Panc1 (cell line): ENCODE results near the gene INHBB. TPM values are rescaled to one million over a fixed set of nuclear protein-coding genes. Genes with fewer than 3 reads are reported as not detected.

ENCODE experiments used
- ATAC-seq: fragments of 200-7000 bp; cut with Tn5 transposase; 2 replicates; pipeline ENCODE4 v1.9.1; 2020; ENCODE audit warnings: mild to moderate bottlenecking, moderate library complexity
- BruUV-seq: library from RNA; stranded (reverse); fragments of 400-500 nt; replicated peaks from 2 replicates; lab custom pipeline; 2021; lab: Mats Ljungman, UMichigan
- CTCF ChIA-PET: fragments of 300-600 bp; sonication (Branson Sonifier 250); formaldehyde crosslinking; loops from one replicate; lab custom pipeline; 2022; ENCODE audit warnings: antibody characterized with exemption; lab: Charles Lee
- POLR2A ChIA-PET: fragments of 300-600 bp; sonication (Branson Sonifier 250); formaldehyde crosslinking; loops from one replicate; lab custom pipeline; 2022; ENCODE audit warnings: antibody characterized with exemption; lab: Charles Lee
- DNase-seq: peaks from one replicate; pipeline ENCODE4 v3.0.0-alpha.2; 2010; ENCODE audit warnings: low read depth, low spot score
- H3K27ac ChIP-seq: 2 replicates; pipeline ENCODE4 v1.5.1; 2011; ENCODE audit warnings: mild to moderate bottlenecking, low read length, inconsistent platforms
- H3K27me3 ChIP-seq: fragments of 200-500 bp; sonication (Bioruptor generic); 2 replicates; pipeline ENCODE4 v1.6.0; 2014; ENCODE audit warnings: low read length, inconsistent platforms; ENCODE audit not compliant: control insufficient read depth, insufficient read depth
- H3K36me3 ChIP-seq: fragments of 200-500 bp; sonication (Bioruptor generic); 2 replicates; pipeline ENCODE4 v1.5.1; 2014; ENCODE audit warnings: inconsistent platforms, mild to moderate bottlenecking, low read length, moderate library complexity; ENCODE audit not compliant: control insufficient read depth, insufficient read depth
- H3K4me1 ChIP-seq: 2 replicates; pipeline ENCODE4 v1.5.1; 2011; ENCODE audit warnings: inconsistent platforms, mild to moderate bottlenecking, low read length, moderate library complexity; ENCODE audit not compliant: control insufficient read depth, insufficient read depth
- H3K4me3 ChIP-seq, 2 experiments: 2 replicates each; pipeline ENCODE4 v1.5.1; 2011 to 2012; ENCODE audit warnings: low read depth in 2 of 2, low read length in 2 of 2, mild to moderate bottlenecking in 2 of 2, inconsistent platforms in 1 of 2, moderate library complexity in 1 of 2
- H3K9me3 ChIP-seq: fragments of 200-500 bp; sonication (Bioruptor generic); 2 replicates; pipeline ENCODE4 v1.5.1; 2014; ENCODE audit warnings: low read depth, mild to moderate bottlenecking, inconsistent platforms, low read length, moderate library complexity; ENCODE audit not compliant: control insufficient read depth, insufficient read depth
- POLR2AphosphoS5 ChIP-seq: IDR thresholded peaks from 2 replicates; pipeline ENCODE4 v1.6.1; 2012; ENCODE audit warnings: mild to moderate bottlenecking, low read depth, low read length, moderate library complexity
- SIN3A ChIP-seq: IDR thresholded peaks from 2 replicates; pipeline ENCODE4 v1.6.1; 2012; ENCODE audit warnings: low read depth, mild to moderate bottlenecking, low read length, moderate library complexity, borderline replicate concordance; ENCODE audit not compliant: insufficient read depth
- TCF7L2 ChIP-seq: IDR thresholded peaks from 2 replicates; pipeline ENCODE4 v1.6.1; 2011; ENCODE audit warnings: mild to moderate bottlenecking, low read depth, low read length, inconsistent platforms
- in situ Hi-C: cut with HindIII; loops from 2 replicates; pipeline ENCODE4 v1.10.0; 2016; ENCODE audit warnings: low sequenced_read_pairs, low pct_unique_long_range_greater_than_20kb
- intact Hi-C: fragments of 100-400 bp; cut with micrococcal nuclease; formaldehyde crosslinking; loops from one replicate; pipeline ENCODE4 v1.10.0; 2022; ENCODE audit not compliant: unreplicated experiment
- total RNA-seq: library from RNA; stranded (reverse); gene quantifications from one replicate; pipeline ENCODE4 v1.2.1, GENCODE V29; 2021; ENCODE audit not compliant: unreplicated experiment
- TF ChIP-seq, protein P1 (sequence below), 2 experiments: IDR thresholded peaks; 2 replicates each; pipeline ENCODE4 v1.6.1; 2011 to 2012; ENCODE audit warnings: low read depth in 2 of 2, control low read depth in 1 of 2, low read length in 1 of 2, mild to moderate bottlenecking in 1 of 2, moderate library complexity in 1 of 2; ENCODE audit not compliant: insufficient read depth in 1 of 2
- TF ChIP-seq, protein P2 (sequence below): fragments of 450-650 bp; IDR thresholded peaks from 2 replicates; pipeline ENCODE4 v1.5.1; 2017; ENCODE audit warnings: mild to moderate bottlenecking

The INHBB gene
- total RNA-seq, 1 experiment from 2014 or later = 38.2 TPM

GRCh38 chr2:120384486-120385354 is 38.8 kb downstream of the INHBB start:
- CTCF ChIA-PET = interaction anchor here (0.6 kb wide), 1 partner anchor 35 kb away, joined by 5 read pairs; no protein-coding TSS in a partner anchor
- no TSS peak for BruUV-seq
- TF ChIP-seq, protein P1, sequence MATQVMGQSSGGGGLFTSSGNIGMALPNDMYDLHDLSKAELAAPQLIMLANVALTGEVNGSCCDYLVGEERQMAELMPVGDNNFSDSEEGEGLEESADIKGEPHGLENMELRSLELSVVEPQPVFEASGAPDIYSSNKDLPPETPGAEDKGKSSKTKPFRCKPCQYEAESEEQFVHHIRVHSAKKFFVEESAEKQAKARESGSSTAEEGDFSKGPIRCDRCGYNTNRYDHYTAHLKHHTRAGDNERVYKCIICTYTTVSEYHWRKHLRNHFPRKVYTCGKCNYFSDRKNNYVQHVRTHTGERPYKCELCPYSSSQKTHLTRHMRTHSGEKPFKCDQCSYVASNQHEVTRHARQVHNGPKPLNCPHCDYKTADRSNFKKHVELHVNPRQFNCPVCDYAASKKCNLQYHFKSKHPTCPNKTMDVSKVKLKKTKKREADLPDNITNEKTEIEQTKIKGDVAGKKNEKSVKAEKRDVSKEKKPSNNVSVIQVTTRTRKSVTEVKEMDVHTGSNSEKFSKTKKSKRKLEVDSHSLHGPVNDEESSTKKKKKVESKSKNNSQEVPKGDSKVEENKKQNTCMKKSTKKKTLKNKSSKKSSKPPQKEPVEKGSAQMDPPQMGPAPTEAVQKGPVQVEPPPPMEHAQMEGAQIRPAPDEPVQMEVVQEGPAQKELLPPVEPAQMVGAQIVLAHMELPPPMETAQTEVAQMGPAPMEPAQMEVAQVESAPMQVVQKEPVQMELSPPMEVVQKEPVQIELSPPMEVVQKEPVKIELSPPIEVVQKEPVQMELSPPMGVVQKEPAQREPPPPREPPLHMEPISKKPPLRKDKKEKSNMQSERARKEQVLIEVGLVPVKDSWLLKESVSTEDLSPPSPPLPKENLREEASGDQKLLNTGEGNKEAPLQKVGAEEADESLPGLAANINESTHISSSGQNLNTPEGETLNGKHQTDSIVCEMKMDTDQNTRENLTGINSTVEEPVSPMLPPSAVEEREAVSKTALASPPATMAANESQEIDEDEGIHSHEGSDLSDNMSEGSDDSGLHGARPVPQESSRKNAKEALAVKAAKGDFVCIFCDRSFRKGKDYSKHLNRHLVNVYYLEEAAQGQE (IDR thresholded peaks at IDR 0.05; ENCODE audit: insufficient read depth in 1 of 2, low read depth in 2 of 2, low read length in 1 of 2) = no peak
- TF ChIP-seq TCF7L2 (no peak), SIN3A (no peak), POLR2AphosphoS5 (no peak)
- TF ChIP-seq, protein P2, sequence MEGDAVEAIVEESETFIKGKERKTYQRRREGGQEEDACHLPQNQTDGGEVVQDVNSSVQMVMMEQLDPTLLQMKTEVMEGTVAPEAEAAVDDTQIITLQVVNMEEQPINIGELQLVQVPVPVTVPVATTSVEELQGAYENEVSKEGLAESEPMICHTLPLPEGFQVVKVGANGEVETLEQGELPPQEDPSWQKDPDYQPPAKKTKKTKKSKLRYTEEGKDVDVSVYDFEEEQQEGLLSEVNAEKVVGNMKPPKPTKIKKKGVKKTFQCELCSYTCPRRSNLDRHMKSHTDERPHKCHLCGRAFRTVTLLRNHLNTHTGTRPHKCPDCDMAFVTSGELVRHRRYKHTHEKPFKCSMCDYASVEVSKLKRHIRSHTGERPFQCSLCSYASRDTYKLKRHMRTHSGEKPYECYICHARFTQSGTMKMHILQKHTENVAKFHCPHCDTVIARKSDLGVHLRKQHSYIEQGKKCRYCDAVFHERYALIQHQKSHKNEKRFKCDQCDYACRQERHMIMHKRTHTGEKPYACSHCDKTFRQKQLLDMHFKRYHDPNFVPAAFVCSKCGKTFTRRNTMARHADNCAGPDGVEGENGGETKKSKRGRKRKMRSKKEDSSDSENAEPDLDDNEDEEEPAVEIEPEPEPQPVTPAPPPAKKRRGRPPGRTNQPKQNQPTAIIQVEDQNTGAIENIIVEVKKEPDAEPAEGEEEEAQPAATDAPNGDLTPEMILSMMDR = no peak
- no peaks in the 10 kb centered on the region for H3K9me3 ChIP-seq
- in situ Hi-C loops = no loop called here
- no peaks in the 10 kb centered on the region for H3K27me3 ChIP-seq
- no peaks in the 10 kb centered on the region for H3K36me3 ChIP-seq
- no peak overlapping the region for H3K4me3 ChIP-seq
- intact Hi-C loops = no loop called here
- ATAC-seq = peak; percentile 20; the same call in 1 of the 2 replicates
- peaks cover 7% of the 10 kb centered on the region; the same call in 1 of the 2 replicates for H3K4me1 ChIP-seq
- DNase-seq = no peak
- POLR2A ChIA-PET = no interaction called here
- no peak overlapping the region for H3K27ac ChIP-seq

DNA sequence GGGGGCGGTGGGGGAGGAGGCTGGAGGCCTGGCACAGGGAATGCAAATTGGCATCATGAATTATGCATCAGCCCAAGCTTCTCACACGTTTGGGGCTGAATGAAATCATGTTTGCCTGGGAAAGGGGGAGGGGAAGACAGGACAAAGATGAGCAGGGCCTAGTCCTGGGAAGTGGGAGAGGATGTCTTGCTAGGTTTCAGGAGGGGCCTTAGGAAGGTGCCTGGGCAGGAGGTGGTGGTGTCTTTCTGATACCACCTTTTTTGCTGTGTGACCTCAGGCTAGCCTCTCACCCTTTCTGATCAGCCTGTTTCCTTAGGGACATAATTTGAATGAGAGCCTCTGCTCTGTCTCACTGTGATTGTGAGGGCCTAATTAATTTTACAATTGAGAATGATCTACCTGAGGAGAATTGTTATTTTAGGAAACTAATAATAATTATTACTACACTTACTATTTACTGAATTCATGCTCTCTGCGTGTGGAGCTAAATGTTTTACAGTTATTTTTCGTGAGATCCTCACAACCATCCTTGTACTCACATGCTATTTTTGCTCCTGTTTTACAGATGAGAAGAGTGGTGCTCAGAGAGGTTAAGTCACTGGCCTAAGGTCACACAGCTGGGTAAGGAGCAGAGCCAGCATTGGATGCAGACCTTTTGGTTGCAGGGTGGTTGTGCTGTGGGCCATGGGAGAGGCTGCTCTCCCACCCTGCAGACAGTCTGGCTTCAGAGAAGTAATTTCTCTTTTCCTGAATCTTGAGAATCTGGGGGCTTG is 39.6 kb downstream of the INHBB start:
- H3K4me3 ChIP-seq = no peak overlapping the region
- ATAC-seq (no peak), DNase-seq (no peak)
- intact Hi-C loops = no loop called here
- no TSS peak for BruUV-seq
- TF ChIP-seq, protein P1 (IDR thresholded peaks at IDR 0.05; ENCODE audit: insufficient read depth in 1 of 2, low read depth in 2 of 2, low read length in 1 of 2) = no peak
- TF ChIP-seq TCF7L2 = no peak
- TF ChIP-seq, protein P2 = no peak
- TF ChIP-seq POLR2AphosphoS5 = no peak
- TF ChIP-seq SIN3A = no peak
- in situ Hi-C loops = no loop called here
- ChIA-PET CTCF (no interaction called here), POLR2A (no interaction called here)
- H3K4me1 ChIP-seq = peaks cover 7% of the 10 kb centered on the region; the same call in 1 of the 2 replicates
- no peak overlapping the region for H3K27ac ChIP-seq
- H3K27me3 ChIP-seq = no peaks in the 10 kb centered on the region
- H3K9me3 ChIP-seq = no peaks in the 10 kb centered on the region
- no peaks in the 10 kb centered on the region for H3K36me3 ChIP-seq
